ENCODE results near the gene ZNF407.

DNA sequence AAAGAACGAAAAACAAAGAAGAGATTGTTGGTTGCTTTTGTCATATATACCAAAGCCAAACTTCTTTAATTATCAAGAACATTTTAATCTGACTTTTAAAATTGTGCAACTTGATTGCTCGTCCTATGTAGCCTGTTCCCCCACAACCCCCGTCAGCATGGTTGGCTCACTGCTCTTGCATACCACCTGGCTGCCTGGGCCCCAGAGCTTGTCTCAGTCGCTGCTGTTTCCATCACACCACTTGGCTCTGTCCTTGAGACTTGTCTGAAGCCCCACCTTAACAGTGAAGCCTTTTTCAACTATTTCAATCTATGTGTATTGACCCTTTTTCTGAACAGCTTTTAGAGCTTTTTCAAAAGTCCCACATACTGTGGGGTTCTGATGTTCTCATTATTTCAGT, 270.8 kb downstream of the ZNF407 start:
- TF ChIP-seq, protein P1, sequence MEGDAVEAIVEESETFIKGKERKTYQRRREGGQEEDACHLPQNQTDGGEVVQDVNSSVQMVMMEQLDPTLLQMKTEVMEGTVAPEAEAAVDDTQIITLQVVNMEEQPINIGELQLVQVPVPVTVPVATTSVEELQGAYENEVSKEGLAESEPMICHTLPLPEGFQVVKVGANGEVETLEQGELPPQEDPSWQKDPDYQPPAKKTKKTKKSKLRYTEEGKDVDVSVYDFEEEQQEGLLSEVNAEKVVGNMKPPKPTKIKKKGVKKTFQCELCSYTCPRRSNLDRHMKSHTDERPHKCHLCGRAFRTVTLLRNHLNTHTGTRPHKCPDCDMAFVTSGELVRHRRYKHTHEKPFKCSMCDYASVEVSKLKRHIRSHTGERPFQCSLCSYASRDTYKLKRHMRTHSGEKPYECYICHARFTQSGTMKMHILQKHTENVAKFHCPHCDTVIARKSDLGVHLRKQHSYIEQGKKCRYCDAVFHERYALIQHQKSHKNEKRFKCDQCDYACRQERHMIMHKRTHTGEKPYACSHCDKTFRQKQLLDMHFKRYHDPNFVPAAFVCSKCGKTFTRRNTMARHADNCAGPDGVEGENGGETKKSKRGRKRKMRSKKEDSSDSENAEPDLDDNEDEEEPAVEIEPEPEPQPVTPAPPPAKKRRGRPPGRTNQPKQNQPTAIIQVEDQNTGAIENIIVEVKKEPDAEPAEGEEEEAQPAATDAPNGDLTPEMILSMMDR (IDR thresholded peaks at IDR 0.05), result no peak
- TF ChIP-seq POLR2A (IDR thresholded peaks at IDR 0.05), result no peak

Data from testis (tissue), 2 donors.